C4-2B (cell line): ENCODE results near the gene KLK6.
"Not testable (repeated sequence)": the region's sequence is repeated elsewhere in the genome, so short reads cannot be mapped to it uniquely, and the experiment has no call there.

Source experiments
- H3K27ac ChIP-seq: fragments of 450-650 bp; 2 replicates; pipeline ENCODE4 v1.5.1; 2017
- CTCF ChIP-seq: fragments of 450-650 bp; conservative IDR thresholded peaks from 2 replicates; pipeline ENCODE4 v1.5.1; 2017; ENCODE audit warnings: mild to moderate bottlenecking
- ZFX ChIP-seq: fragments of 450-650 bp; IDR thresholded peaks from 2 replicates; pipeline ENCODE4 v1.6.1; 2017

The KLK6 gene

DNA sequence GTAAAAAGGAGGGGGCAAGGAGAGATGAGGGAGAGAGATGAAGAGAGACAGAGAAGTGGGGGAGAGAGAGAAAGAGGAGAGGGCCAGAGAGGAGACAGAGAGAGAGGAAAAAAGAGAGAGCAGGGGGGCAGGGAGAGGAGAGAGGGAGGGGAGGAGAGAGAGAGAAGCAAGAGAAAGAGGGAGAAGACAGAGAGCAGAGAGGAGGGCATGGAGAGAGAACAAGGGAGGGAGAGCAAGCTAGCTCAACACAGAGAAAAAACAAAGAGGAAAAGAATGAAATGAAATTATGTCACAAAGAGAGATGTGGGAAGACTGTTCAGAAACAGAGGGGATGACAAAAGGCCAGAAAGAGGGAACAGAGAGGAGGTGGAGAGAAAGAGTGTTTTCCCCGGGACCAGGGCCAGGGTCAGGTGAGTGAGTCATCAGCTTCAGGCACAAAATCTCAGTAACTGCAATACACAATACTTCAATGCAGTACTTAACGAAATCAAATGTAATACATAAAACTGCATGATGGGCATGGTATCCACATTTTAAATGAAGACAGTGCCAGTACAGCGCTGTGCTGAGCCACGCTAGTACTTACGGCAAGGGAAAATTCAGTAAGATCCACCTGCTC is 9.5 kb upstream of the KLK6 start:
- TF ChIP-seq CTCF (no peak), ZFX (no peak)
- no peak overlapping the region for H3K27ac ChIP-seq

- no peak overlapping the region for H3K27ac ChIP-seq
- TF ChIP-seq ZFX (no peak), CTCF (no peak)
These were observed 8.2 kb upstream of the KLK6 start for GRCh38 chr19:50977626-50978025.

DNA sequence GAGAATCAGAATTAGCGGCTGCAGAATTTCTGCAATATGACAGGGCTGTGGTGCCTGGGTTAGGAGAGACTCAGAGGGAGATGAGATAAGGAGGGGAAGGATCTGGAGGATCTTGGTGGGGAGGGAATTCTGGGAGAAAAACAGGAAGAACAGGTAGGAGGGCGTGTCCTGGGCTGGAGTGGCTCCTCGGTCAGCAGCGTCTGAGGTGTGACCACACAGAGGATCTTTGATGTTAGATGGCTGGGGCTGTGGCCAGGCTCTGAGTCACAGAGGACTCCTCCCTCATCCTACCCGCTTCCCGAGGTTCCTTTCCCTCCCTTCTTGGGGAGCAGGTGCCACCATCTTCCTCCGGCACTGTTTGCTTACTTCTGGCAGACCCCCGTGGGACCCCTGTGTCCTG is 6.4 kb upstream of the KLK6 start:
- no peak overlapping the region for H3K27ac ChIP-seq
- no peak for TF ChIP-seq CTCF
- no peak for TF ChIP-seq ZFX

DNA sequence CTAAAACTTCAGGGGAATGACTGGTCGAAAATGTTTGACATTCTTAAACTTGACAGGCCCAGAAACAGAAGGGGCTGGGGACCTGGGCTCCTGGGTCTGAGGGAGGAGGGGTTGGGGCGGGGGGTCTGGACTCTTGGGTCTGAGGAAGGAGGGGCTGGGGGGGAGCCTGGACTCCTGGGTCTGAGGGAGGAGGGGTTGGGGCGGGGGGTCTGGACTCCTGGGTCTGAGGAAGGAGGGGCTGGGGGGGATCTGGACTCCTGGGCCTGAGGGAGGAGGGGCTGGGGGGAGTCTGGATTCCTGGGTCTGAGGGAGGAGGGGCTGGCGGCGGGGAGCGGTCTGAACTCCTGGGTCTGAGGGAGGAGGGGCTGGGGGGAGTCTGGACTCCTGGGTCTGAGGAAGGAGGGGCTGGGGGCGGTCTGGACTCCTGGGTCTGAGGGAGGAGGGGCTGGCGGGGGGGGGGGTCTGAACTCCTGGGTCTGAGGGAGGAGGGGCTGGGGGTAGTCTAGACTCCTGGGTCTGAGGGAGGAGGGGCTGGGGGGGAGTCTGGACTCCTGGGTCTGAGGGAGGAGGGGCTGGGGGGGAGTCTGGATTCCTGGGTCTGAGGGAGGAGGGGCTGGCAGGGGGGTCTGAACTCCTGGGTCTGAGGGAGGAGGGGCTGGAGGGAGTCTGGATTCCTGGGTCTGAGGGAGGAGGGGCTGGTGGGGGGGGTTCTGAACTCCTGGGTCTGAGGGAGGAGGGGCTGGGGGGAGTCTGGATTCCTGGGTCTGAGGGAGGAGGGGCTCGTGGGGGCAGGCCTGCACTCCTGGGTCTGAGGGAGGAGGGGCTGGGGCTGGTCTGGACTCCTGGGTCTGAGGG is 5.5 kb upstream of the KLK6 start:
- TF ChIP-seq CTCF, result no peak
- TF ChIP-seq ZFX, result no peak
- H3K27ac ChIP-seq, result no peak overlapping the region

DNA sequence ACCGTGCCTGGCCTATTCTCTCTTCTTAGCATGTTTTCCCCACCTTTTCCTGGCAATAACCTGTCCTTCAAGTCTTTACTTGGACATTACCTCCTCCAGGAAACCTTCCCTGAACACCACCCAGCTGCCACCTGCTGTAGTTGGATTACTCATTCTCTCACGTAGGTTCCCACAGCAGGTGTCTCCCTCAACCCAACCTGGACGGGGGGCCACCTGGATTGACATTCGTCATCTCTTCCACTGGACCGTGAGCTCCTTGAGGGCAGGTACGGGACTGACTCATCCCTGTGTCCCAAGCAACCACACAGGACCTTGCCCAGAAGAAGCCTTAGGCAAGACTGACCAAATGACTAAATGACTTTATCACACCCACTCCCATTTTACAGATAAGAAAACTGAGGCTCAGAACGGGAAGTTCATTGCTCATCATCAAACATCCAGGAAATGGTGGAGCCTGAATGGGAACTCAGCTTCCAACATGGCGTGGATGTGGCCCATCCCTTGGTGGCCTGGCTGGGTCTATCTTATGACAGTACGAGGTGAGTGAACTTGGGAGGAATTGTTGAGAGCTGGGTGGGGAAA is 3.5 kb upstream of the KLK6 start:
- no peak for TF ChIP-seq ZFX
- H3K27ac ChIP-seq, result no peak overlapping the region

GRCh38 chr19:50969810-50970209 is 419 bp upstream of the KLK6 start:
- H3K27ac ChIP-seq, result not testable (repeated sequence)

- no peak overlapping the region for H3K27ac ChIP-seq
These were observed 527 bp downstream of the KLK6 start for GRCh38 chr19:50968716-50969412.

More at GRCh38 chr19:50968716-50969412, 527 bp downstream of the KLK6 start:
- no peak for TF ChIP-seq ZFX
- no peak for TF ChIP-seq CTCF
